Activated CD4-positive, alpha-beta memory T cell treated with anti-CD3 and anti-CD28 coated beads, Interleukin-2, amount 10 ng/mL, durations not matched to agents 7 days and 5 days (primary cell): ENCODE measurements around the gene RNASE1. TPM values are rescaled to one million over a fixed set of nuclear protein-coding genes. Genes with fewer than 3 reads are reported as not detected.
"Not testable (repeated sequence)": the region's sequence is repeated elsewhere in the genome, so short reads cannot be mapped to it uniquely, and the experiment has no call there.

Source experiments
- CTCF ChIA-PET: fragments of 350-600 bp; sonication (Branson Sonifier 250); formaldehyde crosslinking; loops from one replicate; lab custom pipeline; 2021; ENCODE audit warnings: antibody characterized with exemption, inconsistent platforms; lab: Charles Lee
- POLR2A ChIA-PET: fragments of 350-600 bp; sonication (Branson Sonifier 250); formaldehyde crosslinking; loops from one replicate; lab custom pipeline; 2021; ENCODE audit warnings: antibody characterized with exemption; lab: Charles Lee
- DNase-seq: peaks from one replicate; pipeline ENCODE4 v3.0.0-alpha.2; 2020
- H3K27ac Mint-ChIP-seq: one replicate; pipeline ENCODE4 v1.8.0; 2021; ENCODE audit warnings: mild to moderate bottlenecking, mixed read lengths
- H3K27me3 Mint-ChIP-seq: one replicate; pipeline ENCODE4 v1.8.0; 2021; ENCODE audit warnings: mixed read lengths
- H3K36me3 Mint-ChIP-seq: one replicate; pipeline ENCODE4 v1.8.0; 2021; ENCODE audit warnings: low read depth, mixed read lengths
- H3K4me1 Mint-ChIP-seq: one replicate; pipeline ENCODE4 v1.8.0; 2021; ENCODE audit warnings: mixed read lengths
- H3K4me3 Mint-ChIP-seq: one replicate; pipeline ENCODE4 v1.8.0; 2021; ENCODE audit warnings: mild to moderate bottlenecking, mixed read lengths
- H3K9me3 Mint-ChIP-seq: one replicate; pipeline ENCODE4 v1.8.0; 2021; ENCODE audit warnings: mixed read lengths
- total RNA-seq, 2 experiments: library from RNA; stranded (reverse); gene quantifications; one replicate each; pipeline ENCODE4 v1.2.3, GENCODE V29; 2021

RNASE1 gene
- not detected for total RNA-seq

GRCh38 chr14:20802341-20803084 lies at the start of gene RNASE1:
RNASE1 (minus strand) TSS chr14:20802844; CDS start chr14:20802068, 776 bp downstream.
- POLR2A ChIA-PET = no interaction called here
- no peak within 1 kb of the TSS for H3K4me3 Mint-ChIP-seq

GRCh38 chr14:20848955-20849570 lies 46.4 kb upstream of the RNASE1 start:
- H3K36me3 Mint-ChIP-seq = no peaks in the 10 kb centered on the region
- H3K4me1 Mint-ChIP-seq = no peaks in the 10 kb centered on the region
- H3K9me3 Mint-ChIP-seq = no peaks in the 10 kb centered on the region
- H3K27me3 Mint-ChIP-seq = peaks cover 15% of the 10 kb centered on the region
- no peak for DNase-seq
- H3K27ac Mint-ChIP-seq = no peak overlapping the region
- ChIA-PET POLR2A (no interaction called here), CTCF (interaction anchor here (1.1 to 2.3 kb wide), 2 partner anchors 9 to 24 kb away, joined by 3 to 10 read pairs; no protein-coding TSS in a partner anchor)
- H3K4me3 Mint-ChIP-seq = no peak overlapping the region

More at GRCh38 chr14:20802341-20803084, at the start of gene RNASE1:
- Mint-ChIP-seq H3K27me3 (peaks cover 19% of the 10 kb centered on the region), H3K27ac (no peak within 1 kb of the TSS), H3K4me1 (peaks cover 12% of the 10 kb centered on the region), H3K36me3 (no peaks in the 10 kb centered on the region), H3K9me3 (no peaks in the 10 kb centered on the region)
- no peak for DNase-seq
- CTCF ChIA-PET = no interaction called here

GRCh38 chr14:20848316-20848954 lies 45.8 kb upstream of the RNASE1 start:
- no peaks in the 10 kb centered on the region for H3K36me3 Mint-ChIP-seq
- no peaks in the 10 kb centered on the region for H3K9me3 Mint-ChIP-seq
- no peak overlapping the region for H3K4me3 Mint-ChIP-seq
- ChIA-PET CTCF (interaction anchor here (0.9 to 2.3 kb wide), 2 partner anchors 8 to 9 kb away, joined by 3 to 10 read pairs; no protein-coding TSS in a partner anchor), POLR2A (interaction anchor here (1.1 kb wide), 1 partner anchor 11 kb away, joined by 3 read pairs; no protein-coding TSS in a partner anchor)
- no peak overlapping the region for H3K27ac Mint-ChIP-seq
- peaks cover 15% of the 10 kb centered on the region for H3K27me3 Mint-ChIP-seq
- DNase-seq = no peak
- H3K4me1 Mint-ChIP-seq = no peaks in the 10 kb centered on the region

- ChIA-PET CTCF (interaction anchor here (0.6 kb wide), 1 partner anchor 85 kb away, joined by 3 read pairs; no protein-coding TSS in a partner anchor), POLR2A (no interaction called here)
- Mint-ChIP-seq H3K4me1 (no peaks in the 10 kb centered on the region), H3K27ac (no peak overlapping the region), H3K9me3 (no peaks in the 10 kb centered on the region), H3K4me3 (no peak overlapping the region), H3K27me3 (peaks cover 15% of the 10 kb centered on the region), H3K36me3 (no peaks in the 10 kb centered on the region)
- DNase-seq = no peak
These were observed 43.9 kb upstream of the RNASE1 start for GRCh38 chr14:20846560-20846959.

- Mint-ChIP-seq H3K27ac (no peak overlapping the region), H3K9me3 (no peaks in the 10 kb centered on the region), H3K4me3 (no peak overlapping the region), H3K4me1 (no peaks in the 10 kb centered on the region), H3K36me3 (no peaks in the 10 kb centered on the region), H3K27me3 (peaks cover 6% of the 10 kb centered on the region)
- ChIA-PET POLR2A (no interaction called here), CTCF (no interaction called here)
- DNase-seq = no peak
These were observed 38.5 kb upstream of the RNASE1 start for GRCh38 chr14:20841096-20841495.

GRCh38 chr14:20837831-20838230 lies 35.2 kb upstream of the RNASE1 start:
- no peaks in the 10 kb centered on the region for H3K36me3 Mint-ChIP-seq
- H3K27me3 Mint-ChIP-seq = no peaks in the 10 kb centered on the region
- H3K4me1 Mint-ChIP-seq = no peaks in the 10 kb centered on the region
- H3K9me3 Mint-ChIP-seq = no peaks in the 10 kb centered on the region
- no peak overlapping the region for H3K4me3 Mint-ChIP-seq
- CTCF ChIA-PET = no interaction called here
- POLR2A ChIA-PET = no interaction called here
- no peak for DNase-seq
- H3K27ac Mint-ChIP-seq = no peak overlapping the region

GRCh38 chr14:20836668-20837338 lies 34.2 kb upstream of the RNASE1 start:
- ChIA-PET CTCF (no interaction called here), POLR2A (no interaction called here)
- no peaks in the 10 kb centered on the region for H3K27me3 Mint-ChIP-seq
- no peak overlapping the region for H3K27ac Mint-ChIP-seq
- no peaks in the 10 kb centered on the region for H3K36me3 Mint-ChIP-seq
- no peaks in the 10 kb centered on the region for H3K9me3 Mint-ChIP-seq
- no peak overlapping the region for H3K4me3 Mint-ChIP-seq
- no peaks in the 10 kb centered on the region for H3K4me1 Mint-ChIP-seq
- DNase-seq = no peak

- POLR2A ChIA-PET = no interaction called here
- Mint-ChIP-seq H3K4me1 (no peaks in the 10 kb centered on the region), H3K4me3 (no peak overlapping the region), H3K9me3 (no peaks in the 10 kb centered on the region), H3K27me3 (no peaks in the 10 kb centered on the region), H3K27ac (no peak overlapping the region), H3K36me3 (no peaks in the 10 kb centered on the region)
- no peak for DNase-seq
- CTCF ChIA-PET = no interaction called here
These were observed 32.3 kb upstream of the RNASE1 start for GRCh38 chr14:20834899-20835298.

- no peak for DNase-seq
- CTCF ChIA-PET = no interaction called here
- H3K4me3 Mint-ChIP-seq = no peak overlapping the region
- H3K9me3 Mint-ChIP-seq = no peaks in the 10 kb centered on the region
- no peaks in the 10 kb centered on the region for H3K36me3 Mint-ChIP-seq
- POLR2A ChIA-PET = no interaction called here
- H3K27me3 Mint-ChIP-seq = peaks cover 3% of the 10 kb centered on the region
- no peak overlapping the region for H3K27ac Mint-ChIP-seq
- peaks cover 3% of the 10 kb centered on the region for H3K4me1 Mint-ChIP-seq
These were observed 28.2 kb upstream of the RNASE1 start for GRCh38 chr14:20830831-20831230.

GRCh38 chr14:20828024-20828694 lies 25.5 kb upstream of the RNASE1 start:
- H3K36me3 Mint-ChIP-seq, H3K4me1 Mint-ChIP-seq, DNase-seq, H3K4me3 Mint-ChIP-seq, CTCF ChIA-PET, POLR2A ChIA-PET, H3K27ac Mint-ChIP-seq, H3K9me3 Mint-ChIP-seq, H3K27me3 Mint-ChIP-seq: not testable (repeated sequence)

GRCh38 chr14:20827326-20827725 lies 24.7 kb upstream of the RNASE1 start:
- no peaks in the 10 kb centered on the region for H3K9me3 Mint-ChIP-seq
- H3K4me3 Mint-ChIP-seq = no peak overlapping the region
- ChIA-PET POLR2A (no interaction called here), CTCF (no interaction called here)
- H3K27ac Mint-ChIP-seq = no peak overlapping the region
- DNase-seq = no peak
- no peaks in the 10 kb centered on the region for H3K36me3 Mint-ChIP-seq
- H3K4me1 Mint-ChIP-seq = peaks cover 3% of the 10 kb centered on the region
- H3K27me3 Mint-ChIP-seq = peaks cover 8% of the 10 kb centered on the region

- POLR2A ChIA-PET, CTCF ChIA-PET: not testable (repeated sequence)
These were observed 24.0 kb upstream of the RNASE1 start for GRCh38 chr14:20826666-20827065.

More at GRCh38 chr14:20826666-20827065, 24.0 kb upstream of the RNASE1 start:
- not testable (repeated sequence) for H3K36me3 Mint-ChIP-seq, H3K4me1 Mint-ChIP-seq, H3K27ac Mint-ChIP-seq, DNase-seq, H3K4me3 Mint-ChIP-seq, H3K27me3 Mint-ChIP-seq, H3K9me3 Mint-ChIP-seq
